GM12891 (cell line): ENCODE measurements around the gene ACAD11.

ENCODE experiments used
- DNase-seq: peaks from one replicate; pipeline ENCODE4 v3.0.0; 2011; ENCODE audit warnings: low spot score; ENCODE audit not compliant: insufficient read length
- FAIRE-seq: peaks from 2 replicates; lab custom pipeline; 2011; peaks lifted over from hg19 to GRCh38; lab: Jason Lieb, UNC
- PAX5 ChIP-seq: IDR thresholded peaks from 2 replicates; pipeline ENCODE4 v1.6.1; 2011; ENCODE audit warnings: low read length, moderate library complexity, mild to moderate bottlenecking; ENCODE audit not compliant: insufficient read depth, severe bottlenecking
- POLR2A ChIP-seq: IDR thresholded peaks from 2 replicates; pipeline ENCODE4 v1.6.1; 2011; ENCODE audit warnings: low read depth, low read length, control low read depth
- POLR2AphosphoS5 ChIP-seq: IDR thresholded peaks from 2 replicates; pipeline ENCODE4 v1.6.1; 2011; ENCODE audit warnings: low read depth, low read length, control low read depth
- POU2F2 ChIP-seq: IDR thresholded peaks from 2 replicates; pipeline ENCODE4 v1.6.1; 2011; ENCODE audit warnings: low read depth, mild to moderate bottlenecking, control low read depth, low read length, moderate library complexity
- SPI1 ChIP-seq: IDR thresholded peaks from 2 replicates; pipeline ENCODE4 v1.6.1; 2011; ENCODE audit warnings: low read depth, low read length, control low read depth
- TAF1 ChIP-seq: IDR thresholded peaks from 2 replicates; pipeline ENCODE4 v1.6.1; 2011; ENCODE audit warnings: low read depth, low read length, control low read depth

ACAD11 gene

GRCh38 chr3:132545471-132545870 is 114.1 kb downstream of the ACAD11 start:
- FAIRE-seq (no peak), DNase-seq (no peak)
- TF ChIP-seq PAX5 (no peak), POLR2AphosphoS5 (no peak), POU2F2 (no peak), SPI1 (no peak), POLR2A (no peak)

GRCh38 chr3:132544130-132544529 is 115.5 kb downstream of the ACAD11 start:
- no peak for DNase-seq
- TF ChIP-seq PAX5: no peak
- TF ChIP-seq TAF1: no peak
- no peak for TF ChIP-seq SPI1
- TF ChIP-seq POLR2A: no peak
- TF ChIP-seq POU2F2: no peak
- no peak for TF ChIP-seq POLR2AphosphoS5
- no peak for FAIRE-seq

- no peak for DNase-seq
- no peak for FAIRE-seq
- TF ChIP-seq POLR2AphosphoS5 (no peak), SPI1 (peak; percentile 45), TAF1 (no peak), POU2F2 (no peak)
These were observed 116.4 kb downstream of the ACAD11 start for GRCh38 chr3:132543011-132543739.

- no peak for TF ChIP-seq SPI1
- no peak for TF ChIP-seq PAX5
- TF ChIP-seq POLR2AphosphoS5: no peak
- TF ChIP-seq POU2F2: no peak
- TF ChIP-seq TAF1: no peak
- TF ChIP-seq POLR2A: no peak
- DNase-seq (no peak), FAIRE-seq (no peak)
These were observed 117.0 kb downstream of the ACAD11 start for GRCh38 chr3:132542577-132542976.

GRCh38 chr3:132539681-132540080 is 119.9 kb downstream of the ACAD11 start:
- FAIRE-seq: no peak

GRCh38 chr3:132538072-132538471 is 121.5 kb downstream of the ACAD11 start:
- DNase-seq: no peak
- FAIRE-seq: no peak
- no peak for TF ChIP-seq SPI1

More at GRCh38 chr3:132539681-132540080, 119.9 kb downstream of the ACAD11 start:
- TF ChIP-seq SPI1: no peak
- no peak for TF ChIP-seq POU2F2
- TF ChIP-seq TAF1: no peak
- no peak for TF ChIP-seq POLR2AphosphoS5
- no peak for TF ChIP-seq PAX5
- TF ChIP-seq POLR2A: no peak
- DNase-seq: no peak

GRCh38 chr3:132537297-132537696 is 122.3 kb downstream of the ACAD11 start:
- no peak for FAIRE-seq
- TF ChIP-seq PAX5 (no peak), POLR2A (no peak), TAF1 (no peak), SPI1 (no peak), POLR2AphosphoS5 (no peak), POU2F2 (no peak)
- DNase-seq: no peak

- TF ChIP-seq TAF1 (no peak), SPI1 (no peak), PAX5 (no peak), POLR2AphosphoS5 (no peak), POU2F2 (no peak), POLR2A (no peak)
- FAIRE-seq (peak; percentile 13), DNase-seq (no peak)
These were observed 123.0 kb downstream of the ACAD11 start for GRCh38 chr3:132536442-132537153.

- no peak for TF ChIP-seq PAX5
- TF ChIP-seq POU2F2: no peak
- no peak for TF ChIP-seq SPI1
- TF ChIP-seq TAF1: no peak
- TF ChIP-seq POLR2A: no peak
- TF ChIP-seq POLR2AphosphoS5: no peak
- no peak for DNase-seq
- FAIRE-seq: peak; percentile 81
These were observed 123.8 kb downstream of the ACAD11 start for GRCh38 chr3:132535575-132536441.
